GM12878 (cell line): ENCODE measurements around the gene PTPRJ. TPM values are rescaled to one million over a fixed set of nuclear protein-coding genes. Genes with fewer than 3 reads are reported as not detected.

Source experiments
- ATAC-seq: fragments of 200-7000 bp; cut with Tn5 transposase; 3 replicates; pipeline ENCODE4 v1.9.1; 2020; ENCODE audit warnings: mild to moderate bottlenecking, moderate library complexity
- BruUV-seq: library from RNA; stranded (reverse); fragments of 400-500 nt; replicated peaks from 2 replicates; lab custom pipeline; 2021; lab: Mats Ljungman, UMichigan
- CTCF ChIA-PET: fragments of 300-600 bp; sonication (Branson Sonifier 250); formaldehyde crosslinking; extraction: SDS; loops from one replicate; lab custom pipeline; 2021; ENCODE audit warnings: inconsistent platforms; lab: Yijun Ruan, JAX
- POLR2A ChIA-PET: fragments of 350-600 bp; formaldehyde crosslinking; extraction: SDS; loops from one replicate; lab custom pipeline; 2021; ENCODE audit warnings: inconsistent platforms; lab: Charles Lee
- RAD21 ChIA-PET: fragments of 300-600 bp; sonication (Branson Sonifier 250); formaldehyde crosslinking; loops from one replicate; lab custom pipeline; 2023; ENCODE audit warnings: antibody characterized with exemption; ENCODE audit not compliant: unreplicated experiment; lab: Charles Lee
- SMC1A ChIA-PET: fragments of 300-600 bp; sonication (Branson Sonifier 250); formaldehyde crosslinking; loops from one replicate; lab custom pipeline; 2023; ENCODE audit not compliant: unreplicated experiment, uncharacterized antibody; lab: Charles Lee
- DNase-seq: peaks from one replicate; pipeline ENCODE4 v3.0.0-alpha.2; 2011; ENCODE audit warnings: low read depth, low spot score
- FAIRE-seq: peaks from 3 replicates; lab custom pipeline; 2011; peaks lifted over from hg19 to GRCh38; lab: Jason Lieb, UNC
- H2AFZ ChIP-seq: 2 replicates; pipeline ENCODE4 v1.6.0; 2011; ENCODE audit warnings: low read depth, low read length, control low read depth; ENCODE audit not compliant: control insufficient read depth
- H3K27ac ChIP-seq: 2 replicates; pipeline ENCODE4 v1.5.1; 2011; ENCODE audit warnings: control low read depth; ENCODE audit not compliant: control insufficient read depth, insufficient read depth
- H3K27me3 ChIP-seq, 2 experiments: replicated peaks in 1 of 2; 2 replicates each; pipeline versions ENCODE4 v1.6.0 to v1.6.1; 2011; ENCODE audit warnings: low read length in 1 of 2; ENCODE audit not compliant: control insufficient read depth in 2 of 2, insufficient read depth in 2 of 2
- H3K36me3 ChIP-seq, 2 experiments: 2 replicates each; pipeline ENCODE4 v1.5.1; 2011; ENCODE audit warnings: low read length in 1 of 2; ENCODE audit not compliant: control insufficient read depth in 2 of 2, insufficient read depth in 2 of 2
- H3K4me1 ChIP-seq: 2 replicates; pipeline ENCODE4 v1.6.1; 2011; ENCODE audit warnings: mild to moderate bottlenecking, low read length, moderate library complexity, mixed read lengths; ENCODE audit not compliant: control insufficient read depth, insufficient read depth
- H3K4me2 ChIP-seq: 2 replicates; pipeline ENCODE4 v1.6.0; 2011; ENCODE audit warnings: control low read depth; ENCODE audit not compliant: control insufficient read depth, insufficient read depth
- H3K4me3 ChIP-seq: fragments of 200-600 bp; sonication (generic); 2 replicates; pipeline ENCODE4 v1.5.1; 2016
- H3K79me2 ChIP-seq: 2 replicates; pipeline ENCODE4 v1.6.0; 2011; ENCODE audit warnings: low read length; ENCODE audit not compliant: control insufficient read depth, insufficient read depth
- H3K9ac ChIP-seq: 2 replicates; pipeline ENCODE4 v1.8.0; 2011; ENCODE audit warnings: low read length, control low read depth, mixed read lengths; ENCODE audit not compliant: control insufficient read depth, insufficient read depth
- H3K9me3 ChIP-seq: replicated peaks from 3 replicates; pipeline ENCODE4 v1.5.1; 2011; ENCODE audit warnings: mild to moderate bottlenecking, low read length; ENCODE audit not compliant: control insufficient read depth, insufficient read depth
- H4K20me1 ChIP-seq: 2 replicates; pipeline ENCODE4 v1.6.0; 2011; ENCODE audit not compliant: control insufficient read depth, insufficient read depth
- NFYB ChIP-seq: IDR thresholded peaks from 2 replicates; pipeline ENCODE4 v1.6.1; 2011; ENCODE audit warnings: low read depth, mild to moderate bottlenecking, low read length, improper control_type of control experiment, moderate library complexity; ENCODE audit not compliant: insufficient read depth
- NR2F1 ChIP-seq: fragments of 450-650 bp; conservative IDR thresholded peaks from 2 replicates; pipeline ENCODE4 v1.6.1; 2017; ENCODE audit warnings: mild to moderate bottlenecking
- SIN3A ChIP-seq: IDR thresholded peaks from 2 replicates; pipeline ENCODE4 v1.6.1; 2012; ENCODE audit warnings: low read depth, low read length, improper control_type of control experiment
- WGBS: methylation state at CpG from one replicate; pipeline ENCODE4 v1.1.6; 2016; ENCODE audit warnings: low lambda C conversion rate; ENCODE audit not compliant: insufficient replicate concordance, insufficient coverage; ENCODE audit errors: missing lambda C conversion rate; 5-methylcytosine and 5-hydroxymethylcytosine counted together
- in situ Hi-C: fragments of 300-500 bp; cut with MboI; formaldehyde crosslinking; loops from 9 replicates; pipeline ENCODE4 v1.14.3; 2018; ENCODE audit warnings: mixed read lengths
- intact Hi-C: fragments of 100-400 bp; cut with micrococcal nuclease; formaldehyde crosslinking; loops from one replicate; pipeline ENCODE4 v1.14.2; 2022; ENCODE audit not compliant: unreplicated experiment
- polyA plus RNA-seq, 11 experiments: library from polyadenylated mRNA; depleted of rRNA in 4 of 11; unstranded in 6 of 11; stranded (reverse) in 5 of 11; fragments of >200 nt; fragmentation: Nextera tagmentation in 4 of 11; fragmentation: Illumina TruSeq in 1 of 11; extraction: Ambion mirVana in 4 of 11; extraction: Trizol in 1 of 11; gene quantifications; 1 replicate in 1 of 11; 2 replicates in 10 of 11; pipeline versions ENCODE4 v1.2.1 to v1.2.3, GENCODE V29; 2011 to 2016; ENCODE audit warnings: inconsistent platforms in 2 of 11, missing spikeins in 2 of 11, low read depth in 1 of 11
- total RNA-seq, 4 experiments: library from RNA; depleted of rRNA in 3 of 4; stranded (reverse); fragments of >200 nt in 3 of 4; fragmentation: Illumina TruSeq in 1 of 4; extraction: Trizol in 1 of 4; gene quantifications; 2 replicates each; pipeline versions ENCODE4 v1.2.1 to v1.2.3, GENCODE V29; 2013 to 2021
- TF ChIP-seq, protein P1 (sequence below): fragments of 450-650 bp; IDR thresholded peaks from 2 replicates; pipeline ENCODE4 v1.6.1; 2017; ENCODE audit warnings: mild to moderate bottlenecking

PTPRJ gene
- total and polyA plus RNA-seq, 10 of the 15 experiments (the other 5 are each of a cell fraction or from before 2014, with no cell fraction given): 0.22 to 22.4 (median 7.4) TPM

DNA sequence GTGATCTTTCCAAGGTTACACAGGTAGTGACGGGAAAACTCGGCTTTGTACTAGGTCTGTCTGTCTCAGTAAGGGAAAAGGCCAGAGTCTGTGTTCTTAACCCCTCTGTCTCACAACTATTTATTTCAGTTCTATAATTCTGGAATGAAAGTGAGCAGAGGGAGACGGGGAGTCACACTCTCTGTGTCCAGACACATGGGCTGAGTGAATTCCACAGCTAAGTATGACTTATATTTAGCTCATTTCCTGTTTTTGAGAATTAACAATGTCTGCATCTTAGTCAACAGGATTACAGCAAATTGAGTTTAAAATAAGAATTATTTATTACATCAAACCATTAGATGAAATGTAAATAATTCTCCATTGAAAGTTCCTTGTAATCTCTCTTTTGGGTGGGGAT is 173.8 kb downstream of the PTPRJ start:
- Histone ChIP-seq H3K79me2 (no peaks in the 10 kb centered on the region), H3K4me1 (no peaks in the 10 kb centered on the region), H2AFZ (no peak overlapping the region), H3K27me3 (no peaks in the 10 kb centered on the region), H3K4me2 (no peak overlapping the region), H3K9ac (no peak overlapping the region), H4K20me1 (no peaks in the 10 kb centered on the region), H3K36me3 (peaks cover 0 to 31% of the 10 kb centered on the region in 2 experiments; a peak in 2 of 4 replicates), H3K4me3 (no peak overlapping the region), H3K9me3 (peaks cover 20% of the 10 kb centered on the region), H3K27ac (no peak overlapping the region)
- in situ Hi-C loops: no loop called here
- SMC1A ChIA-PET: no interaction called here
- POLR2A ChIA-PET: no interaction called here
- 49% methylated on average over 3 of the region's 3 CpGs for WGBS
- CTCF ChIA-PET: no interaction called here
- intact Hi-C loops: no loop called here
- no peak for DNase-seq
- FAIRE-seq: no peak
- no peak for TF ChIP-seq SIN3A
- RAD21 ChIA-PET: no interaction called here
- BruUV-seq: no TSS peak
- no peak for ATAC-seq

DNA sequence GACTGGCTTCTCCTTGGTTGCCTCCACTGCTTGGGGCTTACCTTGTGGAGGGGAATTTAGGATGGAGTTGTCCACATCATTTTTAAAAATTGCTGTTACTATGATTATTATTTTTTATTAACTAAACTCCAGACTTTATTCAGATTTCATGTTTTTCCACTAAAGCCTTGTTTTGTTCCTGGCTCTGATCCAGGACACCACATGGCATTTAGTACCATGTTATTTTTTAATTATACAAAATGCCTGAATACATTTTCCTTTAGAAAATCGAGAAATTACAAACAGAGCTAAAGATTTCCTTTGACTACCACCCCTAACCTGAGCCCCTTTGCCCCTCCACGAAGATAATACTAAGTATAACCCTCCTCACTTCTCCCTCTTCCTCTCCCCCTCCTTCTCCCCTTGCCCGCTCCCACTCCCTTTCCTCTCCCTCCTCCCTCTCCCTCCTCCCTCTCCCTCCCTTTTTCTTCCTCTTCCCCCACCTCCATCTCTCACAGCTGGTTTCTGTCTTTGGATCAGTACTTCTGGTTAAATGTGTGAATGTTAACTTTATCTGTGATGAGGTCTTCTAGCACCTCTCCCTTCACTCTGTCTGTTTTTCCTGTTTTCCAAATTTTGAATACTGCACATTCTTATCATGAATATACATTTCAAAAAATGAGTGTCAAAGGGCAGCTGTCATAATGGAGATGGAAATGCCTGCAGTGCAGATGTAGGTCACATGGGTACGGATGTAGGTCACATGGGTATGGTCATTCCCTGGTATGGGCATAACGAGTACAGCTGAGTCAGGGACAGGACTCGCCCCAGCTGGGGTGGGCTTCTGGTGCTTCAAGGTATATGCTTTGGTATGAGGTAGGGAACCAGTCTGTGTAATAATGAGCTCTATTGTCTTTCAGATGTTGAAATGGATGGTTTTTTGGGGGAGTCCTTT is 181.9 kb downstream of the PTPRJ start:
- Histone ChIP-seq H3K9me3 (no peaks in the 10 kb centered on the region), H3K4me2 (no peak overlapping the region), H2AFZ (no peak overlapping the region), H3K27me3 (no peaks in the 10 kb centered on the region), H3K4me1 (no peaks in the 10 kb centered on the region), H4K20me1 (no peaks in the 10 kb centered on the region), H3K27ac (no peak overlapping the region), H3K36me3 (peaks cover 0 to 15% of the 10 kb centered on the region in 2 experiments; a peak in 2 of 4 replicates), H3K9ac (no peak overlapping the region), H3K4me3 (no peak overlapping the region)
- intact Hi-C loops (no loop called here), in situ Hi-C loops (no loop called here)
- ChIA-PET POLR2A (no interaction called here), CTCF (interaction anchor here (1.0 kb wide), 1 partner anchor 17 kb away, joined by 4 read pairs; no protein-coding TSS in a partner anchor), SMC1A (interaction anchor here (0.6 kb wide), 1 partner anchor 275 kb away, joined by 3 read pairs; no protein-coding TSS in a partner anchor), RAD21 (no interaction called here)
- WGBS: under 1% methylated on average over 5 of the region's 6 CpGs
- no TSS peak for BruUV-seq
- ATAC-seq: no peak
- no peak for FAIRE-seq
- DNase-seq: no peak
- TF ChIP-seq, protein P1, sequence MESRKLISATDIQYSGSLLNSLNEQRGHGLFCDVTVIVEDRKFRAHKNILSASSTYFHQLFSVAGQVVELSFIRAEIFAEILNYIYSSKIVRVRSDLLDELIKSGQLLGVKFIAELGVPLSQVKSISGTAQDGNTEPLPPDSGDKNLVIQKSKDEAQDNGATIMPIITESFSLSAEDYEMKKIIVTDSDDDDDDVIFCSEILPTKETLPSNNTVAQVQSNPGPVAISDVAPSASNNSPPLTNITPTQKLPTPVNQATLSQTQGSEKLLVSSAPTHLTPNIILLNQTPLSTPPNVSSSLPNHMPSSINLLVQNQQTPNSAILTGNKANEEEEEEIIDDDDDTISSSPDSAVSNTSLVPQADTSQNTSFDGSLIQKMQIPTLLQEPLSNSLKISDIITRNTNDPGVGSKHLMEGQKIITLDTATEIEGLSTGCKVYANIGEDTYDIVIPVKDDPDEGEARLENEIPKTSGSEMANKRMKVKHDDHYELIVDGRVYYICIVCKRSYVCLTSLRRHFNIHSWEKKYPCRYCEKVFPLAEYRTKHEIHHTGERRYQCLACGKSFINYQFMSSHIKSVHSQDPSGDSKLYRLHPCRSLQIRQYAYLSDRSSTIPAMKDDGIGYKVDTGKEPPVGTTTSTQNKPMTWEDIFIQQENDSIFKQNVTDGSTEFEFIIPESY: no peak
- no peak for TF ChIP-seq NFYB
- TF ChIP-seq NR2F1: no peak
- TF ChIP-seq, all 136 proteins: peak for 0
- no peaks in the 10 kb centered on the region for H3K79me2 ChIP-seq
